GM12878 (cell line): ENCODE measurements around the gene ZNF827.

ENCODE experiments used
- BRCA1 ChIP-seq: IDR thresholded peaks from 2 replicates; pipeline ENCODE4 v1.6.1; 2011; ENCODE audit warnings: low read depth, low read length, improper control_type of control experiment
- CTCF ChIP-seq, 3 experiments: IDR thresholded peaks in 2 of 3; conservative IDR thresholded peaks in 1 of 3; 2 replicates each; pipeline ENCODE4 v1.5.1; 2011; ENCODE audit warnings: low read depth in 3 of 3, low read length in 3 of 3, mild to moderate bottlenecking in 3 of 3, control low read depth in 2 of 3, moderate library complexity in 2 of 3, inconsistent platforms in 1 of 3, mixed read lengths in 1 of 3; ENCODE audit not compliant: control insufficient read depth in 2 of 3, insufficient read depth in 1 of 3; ENCODE audit errors: extremely low read depth in 1 of 3
- CUX1 ChIP-seq: IDR thresholded peaks from 2 replicates; pipeline ENCODE4 v1.6.1; 2012; ENCODE audit warnings: improper control_type of control experiment, low read depth, low read length; ENCODE audit not compliant: insufficient replicate concordance
- E2F4 ChIP-seq: IDR thresholded peaks from 2 replicates; pipeline ENCODE4 v1.6.1; 2012; ENCODE audit warnings: low read depth, low read length, improper control_type of control experiment
- EGR1 ChIP-seq, 2 experiments: IDR thresholded peaks; 1 replicate in 1 of 2; 2 replicates in 1 of 2; pipeline ENCODE4 v1.6.1; 2011 to 2012; ENCODE audit warnings: low read depth in 2 of 2, low read length in 2 of 2, borderline replicate concordance in 1 of 2, mild to moderate bottlenecking in 1 of 2, moderate library complexity in 1 of 2
- ESRRA ChIP-seq: IDR thresholded peaks from 2 replicates; pipeline ENCODE4 v1.6.1; 2012; ENCODE audit warnings: mild to moderate bottlenecking, low read length, improper control_type of control experiment
- FOXM1 ChIP-seq: IDR thresholded peaks from 2 replicates; pipeline ENCODE4 v1.6.1; 2012; ENCODE audit warnings: low read depth, mild to moderate bottlenecking, inconsistent platforms, low read length, moderate library complexity
- GABPA ChIP-seq: IDR thresholded peaks from 2 replicates; pipeline ENCODE4 v1.6.1; 2014; ENCODE audit warnings: antibody characterized with exemption, low read depth, mild to moderate bottlenecking, inconsistent platforms
- HDAC6 ChIP-seq: fragments of 200-600 bp; sonication (generic); IDR thresholded peaks from one replicate; pipeline ENCODE4 v1.8.0; 2017; ENCODE audit warnings: antibody characterized with exemption; ENCODE audit not compliant: unreplicated experiment
- POLR2A ChIP-seq: IDR thresholded peaks from 2 replicates; pipeline ENCODE4 v1.6.1; 2011; ENCODE audit warnings: low read depth, mild to moderate bottlenecking, low read length
- SIN3A ChIP-seq: IDR thresholded peaks from 2 replicates; pipeline ENCODE4 v1.6.1; 2012; ENCODE audit warnings: low read depth, low read length, improper control_type of control experiment
- STAT1 ChIP-seq: fragments of 450-650 bp; conservative IDR thresholded peaks from 2 replicates; pipeline ENCODE4 v1.6.1; 2014; ENCODE audit warnings: antibody characterized with exemption, mild to moderate bottlenecking
- YY1 ChIP-seq: IDR thresholded peaks from 2 replicates; pipeline ENCODE4 v1.6.1; 2011; ENCODE audit warnings: low read depth, mild to moderate bottlenecking, low read length

- TF ChIP-seq CTCF (IDR thresholded peaks at IDR 0.05 in 2 of 3, conservative IDR thresholded peaks at IDR 0.05 in 1 of 3; ENCODE audit: control insufficient read depth in 2 of 3, extremely low read depth in 1 of 3, insufficient read depth in 1 of 3, low read depth in 3 of 3, low read length in 3 of 3) (no peak), POLR2A (no peak), STAT1 (no peak), YY1 (no peak), FOXM1 (no peak), HDAC6 (no peak), GABPA (no peak), EGR1 (IDR thresholded peaks at IDR 0.05; ENCODE audit: borderline replicate concordance in 1 of 2, low read depth in 2 of 2, low read length in 2 of 2) (no peak), ESRRA (no peak), SIN3A (no peak), CUX1 (no peak), E2F4 (no peak), BRCA1 (no peak)
Observed at GRCh38 chr4:145984563-145984962, 45.9 kb upstream of the ZNF827 start.
